ENCODE data around the gene CSNK1G1. TPM values are rescaled to one million over a fixed set of nuclear protein-coding genes. Genes with fewer than 3 reads are reported as not detected.
"Not testable (repeated sequence)": the region's sequence is repeated elsewhere in the genome, so short reads cannot be mapped to it uniquely, and the experiment has no call there.

The CSNK1G1 gene
- total and polyA plus RNA-seq, 10 donors, result 2.0 to 27.1 (median 19.3) TPM

- Histone ChIP-seq H3K9me3 (no peaks in the 10 kb centered on the region), H3K4me3 (no peak overlapping the region), H3K36me3 (peaks cover 0 to 31% (median 0%) of the 10 kb centered on the region in 6 donors), H3K27ac (no peak overlapping the region), H3K4me1 (peaks cover 0 to 51% (median 13%) of the 10 kb centered on the region in 6 donors), H3K27me3 (replicated peaks in 1 of 7) (no peaks in the 10 kb centered on the region)
- 67 to 94% (median 87%) methylated on average over 1 of the region's 1 CpG for WGBS, 5 donors
- intact Hi-C loops (cut with DNase I; ENCODE audit: low total_unique reads), result no loop called here
- no peak for TF ChIP-seq CTCF (IDR thresholded peaks at IDR 0.05 in 8 of 11, conservative IDR thresholded peaks at IDR 0.05 in 3 of 11)
- TF ChIP-seq POLR2A (IDR thresholded peaks at IDR 0.05), result no peak
- TF ChIP-seq POLR2AphosphoS5 (IDR thresholded peaks at IDR 0.05), result no peak
- no peak for DNase-seq
These were observed 7.5 kb downstream of the CSNK1G1 start for GRCh38 chr15:64348455-64348854.

GRCh38 chr15:64346242-64346641, 9.7 kb downstream of the CSNK1G1 start:
- DNase-seq; H3K4me3 ChIP-seq; H3K9me3 ChIP-seq; intact Hi-C loops (cut with DNase I; ENCODE audit: low total_unique reads); H3K27ac ChIP-seq; H3K27me3 ChIP-seq (replicated peaks in 1 of 7): not testable (repeated sequence)
- Histone ChIP-seq H3K36me3 (peaks cover 0 to 42% (median 4%) of the 10 kb centered on the region in 6 donors), H3K4me1 (peaks cover 0 to 37% (median 7%) of the 10 kb centered on the region in 6 donors)
- 93 to 97% (median 95%) methylated on average over 6 of the region's 6 CpGs for WGBS, 5 donors

GRCh38 chr15:64344651-64345294, 11.2 kb downstream of the CSNK1G1 start:
- TF ChIP-seq CTCF (IDR thresholded peaks at IDR 0.05 in 8 of 11, conservative IDR thresholded peaks at IDR 0.05 in 3 of 11) (no peak), POLR2AphosphoS5 (IDR thresholded peaks at IDR 0.05) (no peak), POLR2A (IDR thresholded peaks at IDR 0.05) (no peak)
- intact Hi-C loops (cut with DNase I; ENCODE audit: low total_unique reads), result no loop called here
- Histone ChIP-seq H3K27ac (no peak overlapping the region), H3K27me3 (replicated peaks in 1 of 7) (no peaks in the 10 kb centered on the region), H3K36me3 (peaks cover 0 to 49% (median 4%) of the 10 kb centered on the region in 6 donors), H3K9me3 (no peaks in the 10 kb centered on the region), H3K4me3 (no peak overlapping the region), H3K4me1 (peaks cover 0 to 27% (median 2%) of the 10 kb centered on the region in 6 donors)
- DNase-seq, result no peak

GRCh38 chr15:64343841-64344240, 12.1 kb downstream of the CSNK1G1 start:
- Histone ChIP-seq H3K4me3 (no peak overlapping the region), H3K4me1 (peaks cover 0 to 27% (median 2%) of the 10 kb centered on the region in 6 donors), H3K9me3 (no peaks in the 10 kb centered on the region), H3K27me3 (replicated peaks in 1 of 7) (no peaks in the 10 kb centered on the region), H3K36me3 (peaks cover 0 to 51% (median 4%) of the 10 kb centered on the region in 6 donors), H3K27ac (no peak overlapping the region)
- intact Hi-C loops (cut with DNase I; ENCODE audit: low total_unique reads), result no loop called here
- 95 to 98% (median 96%) methylated on average over 2 of the region's 2 CpGs for WGBS, 5 donors
- no peak for DNase-seq
- TF ChIP-seq CTCF (IDR thresholded peaks at IDR 0.05 in 8 of 11, conservative IDR thresholded peaks at IDR 0.05 in 3 of 11) (no peak), POLR2A (IDR thresholded peaks at IDR 0.05) (no peak), POLR2AphosphoS5 (IDR thresholded peaks at IDR 0.05) (no peak)
